Smooth muscle cell of the brain vasculature (primary cell): ENCODE results near the gene IL23A.
"Not testable (repeated sequence)": the region's sequence is repeated elsewhere in the genome, so short reads cannot be mapped to it uniquely, and the experiment has no call there.

ENCODE experiments used
- DNase-seq: peaks from one replicate; pipeline ENCODE4 v3.0.0-alpha.2; 2012; ENCODE audit warnings: low read depth, low spot score

The IL23A gene

DNA sequence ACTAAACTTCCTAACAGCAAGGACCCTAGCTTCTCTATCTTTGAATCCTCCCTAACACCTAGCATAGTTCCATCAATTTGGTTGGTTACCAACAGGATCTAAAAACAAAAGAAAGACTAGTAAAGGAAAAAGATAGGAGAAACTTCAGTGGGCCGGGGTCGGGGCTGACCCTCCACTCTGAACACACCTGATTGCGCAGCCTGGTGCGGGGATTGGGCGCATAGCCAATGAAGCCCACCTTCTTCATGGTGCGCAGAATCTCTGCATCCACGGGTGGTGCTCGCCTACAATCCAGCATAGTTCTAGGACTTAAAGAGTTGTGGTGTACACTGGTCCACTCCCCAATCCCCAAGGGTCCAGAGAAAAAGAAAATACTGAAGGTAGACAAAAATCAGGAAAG is 12.6 kb upstream of the IL23A start:
- DNase-seq, result no peak

- DNase-seq, result no peak
Observed at GRCh38 chr12:56326533-56326932, 12.2 kb upstream of the IL23A start.

GRCh38 chr12:56330936-56331490 is 7.7 kb upstream of the IL23A start:
- no peak for DNase-seq

DNA sequence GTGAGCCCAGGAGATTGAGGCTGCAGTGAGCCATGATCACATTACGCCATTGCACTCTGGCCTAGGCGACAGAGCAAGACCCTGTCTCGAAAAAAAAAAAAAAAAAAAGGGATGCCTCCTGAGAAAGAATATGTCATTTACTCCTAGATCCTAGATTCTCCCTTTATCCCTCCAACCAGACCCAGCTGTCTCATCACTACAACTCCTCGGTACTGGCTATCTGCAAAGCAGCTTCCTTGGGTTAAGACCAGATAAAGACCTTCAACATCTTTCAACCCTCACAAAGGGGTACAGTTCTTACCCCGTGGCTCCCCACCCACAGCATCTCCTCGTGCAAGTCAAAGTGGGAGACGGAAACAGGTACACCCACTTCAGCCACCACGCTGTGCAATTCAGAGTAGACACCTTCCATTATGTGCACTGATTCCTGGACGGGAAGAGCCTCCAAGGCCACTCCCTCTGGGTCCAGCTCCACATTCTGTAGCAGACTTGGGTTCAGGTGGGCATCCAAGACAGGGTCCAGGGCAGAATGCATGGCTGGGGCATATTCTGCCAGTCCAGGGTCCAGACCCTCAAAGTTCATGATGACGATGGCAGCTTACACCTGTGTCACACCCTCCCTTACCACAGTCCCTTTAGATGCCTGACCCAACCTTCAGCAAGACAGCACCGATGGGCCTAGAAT is 6.0 kb upstream of the IL23A start:
- DNase-seq, result no peak

GRCh38 chr12:56333197-56333678 is 5.4 kb upstream of the IL23A start:
- DNase-seq, result no peak

- peak; percentile 95 for DNase-seq
Observed at GRCh38 chr12:56333679-56334489, 4.8 kb upstream of the IL23A start, which contains the start of gene PAN2. PAN2 (minus strand) TSS chr12:56334000; CDS start chr12:56333094, 906 bp downstream.

DNA sequence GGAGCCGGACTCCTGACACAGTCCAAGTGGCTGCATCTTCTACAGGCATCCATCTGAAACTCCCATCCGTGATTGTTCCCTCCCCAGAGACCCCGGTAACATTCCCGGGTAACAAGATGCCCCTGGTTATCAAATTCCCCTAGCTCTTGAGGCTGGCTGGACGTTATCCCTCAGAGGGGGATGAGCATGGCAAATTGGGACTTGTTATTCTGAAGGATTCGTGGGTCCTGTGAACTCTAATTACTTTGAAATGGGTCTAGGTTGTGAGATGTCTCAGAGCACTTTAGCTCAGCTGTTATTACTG is 4.2 kb upstream of the IL23A start:
- no peak for DNase-seq

DNA sequence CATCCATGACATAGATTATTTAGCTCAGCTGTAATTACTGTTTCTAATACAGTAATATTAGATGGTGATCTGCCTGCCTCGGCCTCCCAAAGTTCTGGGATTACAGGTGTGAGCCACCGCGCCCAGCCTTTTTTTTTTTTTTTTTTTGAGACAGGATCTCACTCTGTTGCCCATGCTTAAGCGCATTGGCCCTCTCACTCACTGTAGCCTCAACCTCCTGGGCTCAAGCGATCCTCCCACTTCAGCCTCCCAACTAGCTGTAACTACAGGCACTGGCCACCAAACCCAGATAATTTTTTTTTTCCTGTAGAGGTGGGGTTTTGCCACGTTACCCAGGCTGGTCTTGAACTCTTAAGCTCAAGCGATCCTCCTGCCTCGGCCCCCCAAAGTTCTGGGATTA is 3.2 kb upstream of the IL23A start:
- not testable (repeated sequence) for DNase-seq

GRCh38 chr12:56336361-56337167 is 2.1 kb upstream of the IL23A start:
- no peak for DNase-seq

- no peak for DNase-seq
Observed at GRCh38 chr12:56337753-56338251, 882 bp upstream of the IL23A start.

DNA sequence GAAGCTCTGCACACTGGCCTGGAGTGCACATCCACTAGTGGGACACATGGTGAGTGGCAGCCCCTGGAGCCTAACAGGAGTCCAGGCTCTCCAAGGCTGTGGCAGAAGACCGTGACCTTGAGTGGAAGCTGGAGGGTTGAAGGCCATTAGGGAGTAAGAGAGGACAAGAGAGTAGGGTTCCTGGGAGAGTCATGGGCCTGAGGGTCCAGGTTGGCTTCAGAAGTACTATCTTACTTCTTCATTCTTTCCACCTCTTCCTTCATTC is 406 bp downstream of the IL23A start:
- DNase-seq, result no peak

DNA sequence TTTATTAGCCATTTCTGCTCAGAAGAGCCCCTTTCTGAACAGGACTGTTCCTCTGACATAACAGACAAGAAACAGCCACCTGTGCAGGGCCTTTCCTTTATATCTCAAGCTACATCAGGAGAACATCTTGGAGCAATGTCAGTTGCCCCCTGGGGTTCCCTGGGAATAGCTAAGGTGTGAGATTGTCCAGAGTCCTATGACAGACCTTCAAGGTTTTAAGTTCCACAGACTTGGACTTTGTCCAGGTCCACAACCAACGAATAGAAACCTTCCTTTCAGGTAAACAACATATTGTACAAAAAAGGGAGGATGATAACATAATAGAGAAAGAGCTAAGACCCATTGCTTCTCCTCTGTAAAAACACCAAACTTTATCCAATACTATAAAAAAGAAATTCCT is 2.9 kb downstream of the IL23A start:
- DNase-seq, result no peak

- DNase-seq, result not testable (repeated sequence)
Observed at GRCh38 chr12:56342290-56342689, 3.6 kb downstream of the IL23A start.

GRCh38 chr12:56346675-56347074 is 8.0 kb downstream of the IL23A start:
- no peak for DNase-seq

DNA sequence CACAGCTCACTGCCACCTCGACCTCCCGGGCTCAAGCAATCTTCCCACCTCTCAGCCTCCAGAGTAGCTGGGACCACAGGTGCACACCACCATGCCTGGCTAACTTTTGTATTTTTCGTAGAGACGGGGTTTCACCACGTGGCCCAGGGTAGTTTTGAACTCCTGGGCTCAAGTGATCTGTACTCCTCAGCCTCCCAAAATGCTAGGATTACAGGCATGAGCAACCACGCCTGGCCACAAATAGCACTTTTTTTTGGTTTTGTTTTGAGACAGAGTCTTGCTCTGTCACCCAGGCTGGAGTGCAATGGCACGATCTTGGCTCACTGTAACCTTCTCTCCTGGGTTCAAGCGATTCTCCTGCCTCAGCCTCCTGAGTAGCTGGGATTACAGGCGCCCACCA is 8.6 kb downstream of the IL23A start:
- not testable (repeated sequence) for DNase-seq

DNA sequence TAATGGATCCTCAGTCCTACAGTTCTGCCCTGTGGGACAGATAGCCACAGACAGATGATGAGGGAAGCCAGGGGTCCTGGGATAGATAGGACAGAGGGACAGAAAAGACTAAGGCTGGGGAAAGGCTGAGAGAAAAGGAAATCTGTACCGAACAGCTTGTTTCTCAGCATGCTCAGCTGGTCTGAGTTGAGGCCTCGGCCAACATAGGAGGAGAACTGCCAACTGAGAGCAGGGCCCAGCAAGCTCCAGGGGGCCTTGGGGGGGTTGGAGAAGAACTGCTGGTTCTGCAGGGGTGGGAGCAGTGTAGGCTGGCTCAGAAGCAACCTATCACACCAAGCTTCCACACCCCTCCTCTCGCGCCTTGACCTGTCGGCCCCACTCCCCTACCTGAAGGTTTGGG is 10.1 kb downstream of the IL23A start:
- DNase-seq, result no peak

DNA sequence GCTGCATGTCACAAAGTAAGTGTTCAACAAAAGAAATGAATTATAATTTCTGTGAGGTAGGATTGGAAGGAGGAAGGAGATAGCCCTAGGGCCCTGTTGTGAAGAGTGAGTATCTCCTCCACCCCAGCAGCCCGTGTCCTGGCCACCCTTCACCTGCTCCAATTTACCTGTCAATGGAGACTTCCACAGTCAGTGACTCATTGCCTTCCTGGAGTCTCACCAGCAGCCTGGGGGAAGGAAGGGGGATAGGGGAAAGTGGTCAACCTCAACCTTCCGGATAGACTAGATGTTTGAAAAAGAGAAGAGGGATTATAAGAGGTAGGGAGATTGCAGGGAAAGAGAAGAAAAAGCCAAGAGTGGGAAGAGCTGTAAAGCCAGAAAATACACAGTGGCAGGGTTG is 12.0 kb downstream of the IL23A start:
- DNase-seq, result no peak

DNA sequence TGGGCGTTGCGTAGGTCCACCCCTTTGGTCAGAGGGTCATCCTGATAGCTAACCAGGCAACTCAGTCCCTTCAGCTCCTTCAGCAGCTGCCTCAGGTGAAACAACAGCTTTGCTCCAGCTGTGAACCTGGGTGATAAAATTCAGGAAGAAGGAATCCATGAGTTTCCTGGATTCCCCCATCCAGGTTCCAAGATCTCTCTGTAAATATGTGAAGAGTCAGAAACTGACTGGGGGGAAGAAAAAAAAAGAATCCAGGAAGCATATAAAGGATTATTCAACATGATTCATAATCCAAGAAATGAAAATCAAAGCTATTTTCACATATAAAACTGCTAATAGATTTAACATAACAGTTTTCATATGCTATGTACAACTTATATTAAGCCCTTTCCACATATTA is 12.6 kb downstream of the IL23A start:
- no peak for DNase-seq

GRCh38 chr12:56358836-56359532 is 20.3 kb downstream of the IL23A start:
- peak; percentile 43 for DNase-seq

DNA sequence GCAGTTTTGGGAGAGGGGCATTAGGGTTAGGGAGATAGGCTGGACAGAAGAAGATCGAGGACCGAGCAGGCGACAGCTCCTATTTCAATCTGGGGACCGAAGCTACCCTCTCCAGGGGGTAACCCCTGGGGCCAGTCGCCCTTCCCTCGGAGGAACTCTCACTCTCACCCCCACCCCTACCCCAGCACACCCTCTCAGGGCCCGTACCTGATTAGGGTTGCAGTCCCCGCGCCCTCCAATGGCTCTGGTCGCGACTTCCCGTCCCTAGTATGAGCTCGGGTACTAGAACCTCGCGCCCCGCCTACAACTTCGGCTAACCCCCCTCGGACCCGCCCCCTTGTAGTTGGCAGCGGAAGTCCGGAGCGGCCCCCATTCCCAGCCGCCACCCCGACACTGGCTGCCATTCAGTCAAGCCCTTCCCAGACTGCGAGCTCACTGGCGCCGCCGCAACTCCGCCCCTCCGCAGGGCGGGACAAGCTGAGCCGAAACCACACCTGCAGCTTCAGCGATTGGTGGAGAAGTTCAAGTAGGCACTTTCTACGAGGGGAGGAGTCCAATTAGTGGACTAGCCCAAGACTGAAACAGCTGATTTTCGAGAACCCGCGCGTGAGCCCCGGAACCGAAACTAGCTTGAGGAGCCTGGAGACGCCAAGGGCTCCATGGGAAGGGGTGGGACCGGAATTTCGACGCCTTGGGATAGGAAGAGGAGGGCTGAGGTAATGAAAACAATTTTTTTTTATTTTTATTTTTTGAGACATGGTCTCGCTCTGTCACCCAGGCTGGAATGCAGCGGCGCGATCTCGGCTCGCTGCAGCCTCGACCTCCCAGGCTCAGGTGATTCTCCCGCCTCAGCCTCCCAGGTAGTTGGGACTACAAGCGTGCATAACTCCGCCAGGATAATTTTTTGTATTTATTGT is 21.4 kb downstream of the IL23A start, which contains the start of gene STAT2:
TSS of gene STAT2 (minus strand) at position 257 of the 917 bp plus-strand sequence. CDS start 3,536 bp downstream, outside the sequence.
- DNase-seq, result peak; percentile 100
